Fibroblast of pulmonary artery (primary cell): ENCODE measurements around the gene GRB14.
"Not testable (repeated sequence)": the region's sequence is repeated elsewhere in the genome, so short reads cannot be mapped to it uniquely, and the experiment has no call there.

Source experiments
- DNase-seq: peaks from one replicate; pipeline ENCODE4 v3.0.0-alpha.2; 2010; ENCODE audit warnings: low read depth
- H3K4me3 ChIP-seq: replicated peaks from 2 replicates; pipeline ENCODE4 v1.5.1; 2011; ENCODE audit warnings: low read depth, mild to moderate bottlenecking, control low read depth, low read length, moderate library complexity
- TF ChIP-seq, protein P1 (sequence below): IDR thresholded peaks from 2 replicates; pipeline ENCODE4 v1.5.1; 2011; ENCODE audit warnings: mild to moderate bottlenecking, control low read depth, low read length, inconsistent platforms; ENCODE audit errors: missing control alignments

GRB14 gene

GRCh38 chr2:164478205-164478604 lies 143.1 kb downstream of the GRB14 start:
- DNase-seq = no peak

DNA sequence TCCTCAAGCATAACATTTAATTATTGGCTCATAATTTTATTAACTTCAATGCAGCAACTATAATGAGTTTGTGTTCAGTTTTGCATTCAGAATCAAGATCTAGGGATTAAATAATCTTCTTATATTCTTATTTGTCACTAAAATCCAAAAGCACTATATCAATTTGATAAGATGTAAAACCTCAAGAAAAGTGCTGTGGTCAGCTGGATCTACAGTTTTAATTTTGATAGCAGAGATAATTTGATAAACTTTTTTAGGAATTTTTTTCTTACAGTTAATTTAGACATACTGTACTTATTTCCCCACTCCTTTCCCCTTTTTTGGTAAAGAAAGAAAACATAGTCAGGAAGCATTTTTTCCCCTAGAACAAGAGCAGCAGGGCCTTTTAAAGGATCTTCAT lies 146.4 kb downstream of the GRB14 start:
- DNase-seq = no peak
- TF ChIP-seq, protein P1, sequence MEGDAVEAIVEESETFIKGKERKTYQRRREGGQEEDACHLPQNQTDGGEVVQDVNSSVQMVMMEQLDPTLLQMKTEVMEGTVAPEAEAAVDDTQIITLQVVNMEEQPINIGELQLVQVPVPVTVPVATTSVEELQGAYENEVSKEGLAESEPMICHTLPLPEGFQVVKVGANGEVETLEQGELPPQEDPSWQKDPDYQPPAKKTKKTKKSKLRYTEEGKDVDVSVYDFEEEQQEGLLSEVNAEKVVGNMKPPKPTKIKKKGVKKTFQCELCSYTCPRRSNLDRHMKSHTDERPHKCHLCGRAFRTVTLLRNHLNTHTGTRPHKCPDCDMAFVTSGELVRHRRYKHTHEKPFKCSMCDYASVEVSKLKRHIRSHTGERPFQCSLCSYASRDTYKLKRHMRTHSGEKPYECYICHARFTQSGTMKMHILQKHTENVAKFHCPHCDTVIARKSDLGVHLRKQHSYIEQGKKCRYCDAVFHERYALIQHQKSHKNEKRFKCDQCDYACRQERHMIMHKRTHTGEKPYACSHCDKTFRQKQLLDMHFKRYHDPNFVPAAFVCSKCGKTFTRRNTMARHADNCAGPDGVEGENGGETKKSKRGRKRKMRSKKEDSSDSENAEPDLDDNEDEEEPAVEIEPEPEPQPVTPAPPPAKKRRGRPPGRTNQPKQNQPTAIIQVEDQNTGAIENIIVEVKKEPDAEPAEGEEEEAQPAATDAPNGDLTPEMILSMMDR = no peak
- H3K4me3 ChIP-seq = no peak overlapping the region

More at GRCh38 chr2:164478205-164478604, 143.1 kb downstream of the GRB14 start:
- TF ChIP-seq, protein P1 = no peak
- H3K4me3 ChIP-seq = no peak overlapping the region

DNA sequence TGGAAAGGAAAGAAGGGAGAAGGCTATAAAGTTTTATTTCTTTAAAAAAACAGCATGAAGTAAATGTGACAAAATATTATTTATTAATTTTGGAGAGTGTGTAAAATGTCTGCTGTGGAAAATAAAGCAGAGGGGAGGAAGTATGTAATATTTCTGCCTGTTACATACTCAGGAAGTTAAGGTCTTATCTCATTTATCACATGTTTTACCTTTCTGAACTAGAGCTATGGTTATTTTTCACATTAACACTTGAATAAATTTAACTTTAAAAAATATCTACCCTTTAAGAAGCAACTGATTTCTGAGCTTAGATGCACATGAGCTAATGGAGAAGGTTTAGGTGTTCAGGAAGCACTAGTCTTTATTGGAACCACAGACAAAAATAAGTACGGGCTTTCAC lies 148.3 kb downstream of the GRB14 start:
- TF ChIP-seq, protein P1 = no peak

DNA sequence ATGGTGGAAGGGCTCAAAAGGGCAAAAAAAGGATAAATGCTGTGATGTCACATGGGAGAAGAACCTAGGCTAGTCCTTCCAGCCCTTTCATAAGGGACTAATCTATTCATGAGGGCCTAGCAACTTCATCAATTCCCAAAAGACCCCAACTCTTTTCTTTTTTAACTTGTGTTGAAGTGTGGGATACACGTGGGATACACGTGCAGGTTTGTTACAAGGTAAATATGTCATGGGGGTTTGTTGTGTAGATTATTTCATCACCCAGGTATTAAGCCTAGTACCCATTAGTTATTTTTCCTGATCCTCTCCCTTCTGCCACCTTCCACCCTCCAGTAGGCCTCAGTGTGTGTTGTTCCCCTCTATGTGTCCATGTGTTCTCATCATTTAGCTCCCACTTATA lies 156.2 kb downstream of the GRB14 start:
- DNase-seq, H3K4me3 ChIP-seq: not testable (repeated sequence)

More for the DNA sequence above, 148.3 kb downstream of the GRB14 start:
- H3K4me3 ChIP-seq = no peak overlapping the region
- DNase-seq = no peak

DNA sequence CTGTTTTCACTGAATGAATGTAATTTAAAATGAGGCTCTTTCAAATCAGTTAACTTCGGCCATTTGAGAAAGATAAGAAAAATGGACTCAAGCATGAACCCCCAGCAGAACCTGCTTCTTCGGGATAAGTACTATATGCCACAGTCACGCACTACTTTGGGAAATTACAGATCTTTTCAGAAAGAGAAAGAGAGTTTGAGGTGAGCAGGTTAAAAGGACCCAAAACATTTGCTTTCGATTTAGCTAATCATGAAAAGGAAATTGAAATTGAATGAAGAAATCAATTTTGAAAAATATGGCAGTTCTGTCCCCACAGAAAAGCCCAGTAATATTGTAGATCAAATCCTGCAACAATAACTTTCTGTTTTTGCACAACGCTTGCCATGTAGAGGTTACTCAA lies 156.9 kb downstream of the GRB14 start:
- no peak for DNase-seq

DNA sequence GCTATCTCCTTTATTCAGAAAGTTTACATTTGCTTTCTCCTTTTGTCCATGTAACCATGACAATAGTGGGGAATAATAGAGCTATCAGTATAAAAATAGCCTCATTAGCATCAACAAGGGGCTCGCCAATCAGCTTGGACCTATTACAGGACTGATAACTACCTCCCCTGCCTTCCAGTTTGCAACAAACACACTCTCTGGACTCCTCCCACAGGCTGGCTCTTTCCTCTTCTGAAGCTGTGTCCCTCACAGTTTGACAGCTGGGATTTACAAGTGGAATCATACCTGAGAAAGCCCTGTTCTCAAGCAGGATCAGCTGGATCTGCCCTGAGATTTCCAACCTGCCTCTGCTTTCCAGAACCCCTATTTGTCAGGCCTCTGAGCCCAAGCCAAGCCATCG lies 162.5 kb downstream of the GRB14 start:
- TF ChIP-seq, protein P1 = no peak
- no peak for DNase-seq
- H3K4me3 ChIP-seq = no peak overlapping the region

More for the DNA sequence above, 156.9 kb downstream of the GRB14 start:
- no peak overlapping the region for H3K4me3 ChIP-seq
- TF ChIP-seq, protein P1 = no peak

GRCh38 chr2:164457271-164457670 lies 164.0 kb downstream of the GRB14 start:
- DNase-seq = no peak
- no peak overlapping the region for H3K4me3 ChIP-seq
- TF ChIP-seq, protein P1 = no peak
